ENCODE results near the gene ZNF783. TPM values are rescaled to one million over a fixed set of nuclear protein-coding genes. Genes with fewer than 3 reads are reported as not detected.
"Not testable (repeated sequence)": the region's sequence is repeated elsewhere in the genome, so short reads cannot be mapped to it uniquely, and the experiment has no call there.

The ZNF783 gene
- total RNA-seq, 1 experiment from 2014 or later = 15.8 TPM

DNA sequence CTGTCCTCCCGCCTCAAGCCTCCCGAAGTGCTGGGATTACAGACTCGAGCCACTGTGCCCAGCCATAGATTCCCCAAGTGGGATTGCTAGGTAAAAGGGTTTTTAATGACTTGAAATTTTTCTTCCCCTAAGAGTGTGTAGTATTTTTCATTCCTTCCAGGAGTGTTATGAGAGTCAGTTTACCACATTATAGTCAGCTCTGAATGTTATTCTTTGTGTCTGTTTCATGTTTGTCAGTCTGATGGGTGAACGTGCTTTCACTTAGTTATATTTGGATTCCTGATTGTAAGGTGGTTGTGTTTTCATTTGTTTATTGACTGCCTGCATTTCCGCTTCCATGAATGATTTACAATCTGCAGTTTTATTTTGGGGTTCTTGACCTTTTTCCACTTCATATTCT is 16.3 kb upstream of the ZNF783 start:
- Histone ChIP-seq H3F3A (ENCODE audit: insufficient read depth, low read depth) (peaks cover 14% of the 10 kb centered on the region; the same call in 1 of the 2 replicates), H3K79me2 (ENCODE audit: low read depth) (peaks cover 73% of the 10 kb centered on the region), H3K4me1 (replicated peaks; ENCODE audit: insufficient read depth) (peaks cover 3% of the 10 kb centered on the region), H3K9me2 (ENCODE audit: insufficient read depth) (no peaks in the 10 kb centered on the region), H4K20me1 (ENCODE audit: insufficient read depth) (peaks cover 25% of the 10 kb centered on the region), H3K27me3 (ENCODE audit: insufficient read depth, low read depth) (no peaks in the 10 kb centered on the region), H2AFZ (no peak overlapping the region), H3K36me3 (ENCODE audit: low read depth) (peaks cover 13% of the 10 kb centered on the region), H3K4me2 (no peak overlapping the region), H3K9me3 (ENCODE audit: insufficient read depth, low read depth) (peaks cover 7% of the 10 kb centered on the region; the same call in 1 of the 2 replicates), H3K27ac (no peak overlapping the region), H3K4me3 (no peak overlapping the region)
- no TSS peak for BruUV-seq (replicated peaks)
- intact Hi-C loops (cut with micrococcal nuclease; ENCODE audit: unreplicated experiment) = no loop called here
- POLR2A ChIA-PET (ENCODE audit: unreplicated experiment) = no interaction called here
- DNase-seq = peak in 1 of 2 experiments; percentile 21
- CTCF ChIA-PET = no interaction called here
- TF ChIP-seq EZH2 (IDR thresholded peaks at IDR 0.05; ENCODE audit: low read depth) = no peak
- TF ChIP-seq, protein P1, sequence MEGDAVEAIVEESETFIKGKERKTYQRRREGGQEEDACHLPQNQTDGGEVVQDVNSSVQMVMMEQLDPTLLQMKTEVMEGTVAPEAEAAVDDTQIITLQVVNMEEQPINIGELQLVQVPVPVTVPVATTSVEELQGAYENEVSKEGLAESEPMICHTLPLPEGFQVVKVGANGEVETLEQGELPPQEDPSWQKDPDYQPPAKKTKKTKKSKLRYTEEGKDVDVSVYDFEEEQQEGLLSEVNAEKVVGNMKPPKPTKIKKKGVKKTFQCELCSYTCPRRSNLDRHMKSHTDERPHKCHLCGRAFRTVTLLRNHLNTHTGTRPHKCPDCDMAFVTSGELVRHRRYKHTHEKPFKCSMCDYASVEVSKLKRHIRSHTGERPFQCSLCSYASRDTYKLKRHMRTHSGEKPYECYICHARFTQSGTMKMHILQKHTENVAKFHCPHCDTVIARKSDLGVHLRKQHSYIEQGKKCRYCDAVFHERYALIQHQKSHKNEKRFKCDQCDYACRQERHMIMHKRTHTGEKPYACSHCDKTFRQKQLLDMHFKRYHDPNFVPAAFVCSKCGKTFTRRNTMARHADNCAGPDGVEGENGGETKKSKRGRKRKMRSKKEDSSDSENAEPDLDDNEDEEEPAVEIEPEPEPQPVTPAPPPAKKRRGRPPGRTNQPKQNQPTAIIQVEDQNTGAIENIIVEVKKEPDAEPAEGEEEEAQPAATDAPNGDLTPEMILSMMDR (conservative IDR thresholded peaks at IDR 0.05) = no peak

DNA sequence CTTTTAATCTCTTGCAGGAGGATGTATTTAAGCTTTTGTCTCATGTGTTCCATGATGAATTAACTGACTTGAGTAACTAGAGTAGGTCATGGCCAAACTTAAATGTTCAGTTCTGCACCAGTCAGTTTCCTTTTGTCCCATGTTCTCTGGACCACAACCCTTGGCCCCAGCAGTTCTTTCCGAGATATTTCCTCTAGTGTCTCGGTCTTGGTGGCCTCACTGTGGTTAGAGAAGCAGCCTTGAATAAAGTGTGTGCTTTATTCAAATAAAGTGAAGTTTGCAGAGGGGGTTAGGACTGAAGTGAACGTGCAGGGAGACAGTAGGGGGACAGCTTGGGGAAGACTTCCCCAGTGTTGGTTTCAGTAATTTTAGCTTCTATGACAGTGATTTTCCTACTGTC is 13.2 kb upstream of the ZNF783 start:
- H3K9me2 ChIP-seq (ENCODE audit: insufficient read depth) = no peaks in the 10 kb centered on the region
- no peak for TF ChIP-seq EZH2 (IDR thresholded peaks at IDR 0.05; ENCODE audit: low read depth)
- TF ChIP-seq, protein P1 (conservative IDR thresholded peaks at IDR 0.05) = no peak
- H3K9me3 ChIP-seq (ENCODE audit: insufficient read depth, low read depth) = no peaks in the 10 kb centered on the region
- no peaks in the 10 kb centered on the region for H3K4me1 ChIP-seq (replicated peaks; ENCODE audit: insufficient read depth)
- intact Hi-C loops (cut with micrococcal nuclease; ENCODE audit: unreplicated experiment) = no loop called here
- ChIA-PET POLR2A (ENCODE audit: unreplicated experiment) (no interaction called here), CTCF (no interaction called here)
- no peak overlapping the region for H2AFZ ChIP-seq
- H3K27ac ChIP-seq = no peak overlapping the region
- peaks cover 24% of the 10 kb centered on the region for H3K36me3 ChIP-seq (ENCODE audit: low read depth)
- no peak overlapping the region for H3K4me3 ChIP-seq
- BruUV-seq (replicated peaks) = no TSS peak
- H3K4me2 ChIP-seq = no peak overlapping the region
- peaks cover 27% of the 10 kb centered on the region for H4K20me1 ChIP-seq (ENCODE audit: insufficient read depth)
- H3F3A ChIP-seq (ENCODE audit: insufficient read depth, low read depth) = peaks cover 14% of the 10 kb centered on the region; the same call in 1 of the 2 replicates
- DNase-seq = no peak
- peaks cover 43% of the 10 kb centered on the region for H3K79me2 ChIP-seq (ENCODE audit: low read depth)
- H3K27me3 ChIP-seq (ENCODE audit: insufficient read depth, low read depth) = no peaks in the 10 kb centered on the region

DNA sequence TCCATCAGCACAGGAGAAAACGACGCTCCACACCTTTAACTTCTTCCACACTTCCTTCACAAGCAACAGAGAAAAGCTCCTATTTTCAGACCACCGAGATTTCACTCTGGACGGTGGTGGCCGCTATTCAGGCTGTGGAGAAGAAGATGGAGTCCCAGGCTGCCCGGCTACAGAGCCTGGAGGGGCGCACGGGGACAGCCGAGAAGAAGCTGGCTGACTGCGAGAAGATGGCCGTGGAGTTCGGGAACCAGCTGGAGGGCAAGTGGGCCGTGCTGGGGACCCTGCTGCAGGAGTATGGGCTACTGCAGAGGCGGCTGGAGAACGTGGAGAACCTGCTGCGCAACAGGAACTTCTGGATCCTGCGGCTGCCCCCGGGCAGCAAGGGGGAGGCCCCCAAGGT is 11.8 kb upstream of the ZNF783 start:
- H3K4me1 ChIP-seq (replicated peaks; ENCODE audit: insufficient read depth); H3K27ac ChIP-seq; H3K27me3 ChIP-seq (ENCODE audit: insufficient read depth, low read depth); H3K4me3 ChIP-seq; H3K9me2 ChIP-seq (ENCODE audit: insufficient read depth); H3K9me3 ChIP-seq (ENCODE audit: insufficient read depth, low read depth); POLR2A ChIA-PET (ENCODE audit: unreplicated experiment); intact Hi-C loops (cut with micrococcal nuclease; ENCODE audit: unreplicated experiment); CTCF ChIA-PET; H2AFZ ChIP-seq; H3K4me2 ChIP-seq; BruUV-seq (replicated peaks); DNase-seq: not testable (repeated sequence)
- peaks cover 14% of the 10 kb centered on the region; the same call in 1 of the 2 replicates for H3F3A ChIP-seq (ENCODE audit: insufficient read depth, low read depth)
- peaks cover 32% of the 10 kb centered on the region for H3K79me2 ChIP-seq (ENCODE audit: low read depth)
- H4K20me1 ChIP-seq (ENCODE audit: insufficient read depth) = peaks cover 27% of the 10 kb centered on the region
- H3K36me3 ChIP-seq (ENCODE audit: low read depth) = peaks cover 29% of the 10 kb centered on the region

DNA sequence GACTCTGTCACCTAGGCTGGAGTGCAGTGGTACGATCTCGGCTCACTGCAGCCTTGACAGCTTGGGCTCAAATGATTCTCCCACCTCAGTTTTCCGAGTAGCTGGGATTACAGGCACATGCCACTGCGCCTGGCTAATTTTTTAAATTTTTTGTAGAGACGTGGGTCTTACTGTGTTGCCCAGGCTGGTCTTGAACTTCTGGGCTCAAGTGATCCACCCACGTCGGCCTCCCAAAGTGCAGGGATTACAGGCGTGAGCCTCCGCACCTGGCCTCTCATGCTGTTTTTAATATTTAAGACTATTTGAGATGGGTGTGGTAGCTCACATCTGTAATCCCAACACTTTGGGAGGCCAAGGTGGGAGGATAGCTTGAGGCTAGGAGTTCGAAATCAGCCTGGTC is 10.5 kb upstream of the ZNF783 start:
- H3K36me3 ChIP-seq (ENCODE audit: low read depth) = peaks cover 24% of the 10 kb centered on the region
- H3K4me2 ChIP-seq; POLR2A ChIA-PET (ENCODE audit: unreplicated experiment); H3K9me2 ChIP-seq (ENCODE audit: insufficient read depth); intact Hi-C loops (cut with micrococcal nuclease; ENCODE audit: unreplicated experiment); H2AFZ ChIP-seq; BruUV-seq (replicated peaks); H3K27me3 ChIP-seq (ENCODE audit: insufficient read depth, low read depth); H3K9me3 ChIP-seq (ENCODE audit: insufficient read depth, low read depth); H3K4me1 ChIP-seq (replicated peaks; ENCODE audit: insufficient read depth); H3K4me3 ChIP-seq; DNase-seq; H3F3A ChIP-seq (ENCODE audit: insufficient read depth, low read depth); H3K27ac ChIP-seq: not testable (repeated sequence)
- CTCF ChIA-PET = interaction anchor here (0.6 to 0.7 kb wide), 2 partner anchors 48 to 235 kb away, joined by 5 to 17 read pairs; no protein-coding TSS in a partner anchor
- peaks cover 18% of the 10 kb centered on the region for H3K79me2 ChIP-seq (ENCODE audit: low read depth)
- peaks cover 20% of the 10 kb centered on the region for H4K20me1 ChIP-seq (ENCODE audit: insufficient read depth)

Data from PC-9 (cell line).